WTC11 (cell line): ENCODE data around the gene MCRIP2. TPM values are rescaled to one million over a fixed set of nuclear protein-coding genes. Genes with fewer than 3 reads are reported as not detected.

Experiments used
- CDX4 ChIP-seq: fragments of 250-450 bp; sonication (Bioruptor Pico); IDR thresholded peaks from 2 replicates; pipeline ENCODE4 v1.9.0; 2021; ENCODE audit warnings: moderate library complexity, mild to moderate bottlenecking, inconsistent platforms, borderline replicate concordance
- FOXJ3 ChIP-seq: sonication (generic); formaldehyde crosslinking; IDR thresholded peaks from 2 replicates; pipeline ENCODE4 v1.9.0; 2021; ENCODE audit warnings: missing genetic modification reagents, mild to moderate bottlenecking, borderline replicate concordance
- FOXK1 ChIP-seq: sonication (generic); formaldehyde crosslinking; IDR thresholded peaks from 2 replicates; pipeline ENCODE4 v1.8.0; 2022; ENCODE audit warnings: mild to moderate bottlenecking, moderate library complexity, missing genetic modification reagents
- NFATC4 ChIP-seq: fragments of 250-450 bp; sonication (Bioruptor Pico); IDR thresholded peaks from 2 replicates; pipeline ENCODE4 v1.9.0; 2021; ENCODE audit warnings: mild to moderate bottlenecking
- TEAD1 ChIP-seq: sonication (generic); formaldehyde crosslinking; IDR thresholded peaks from 2 replicates; pipeline ENCODE4 v1.8.0; 2022; ENCODE audit warnings: mild to moderate bottlenecking, missing genetic modification reagents
- USF1 ChIP-seq: sonication (generic); formaldehyde crosslinking; IDR thresholded peaks from 2 replicates; pipeline ENCODE4 v1.8.0; 2022; ENCODE audit warnings: mild to moderate bottlenecking, missing genetic modification reagents
- ZBTB21 ChIP-seq: sonication (generic); formaldehyde crosslinking; IDR thresholded peaks from 2 replicates; pipeline ENCODE4 v1.8.1; 2023; ENCODE audit warnings: mild to moderate bottlenecking, missing genetic modification reagents, borderline replicate concordance
- ZBTB43 ChIP-seq: sonication (generic); formaldehyde crosslinking; IDR thresholded peaks from 2 replicates; pipeline ENCODE4 v1.8.1; 2023; ENCODE audit warnings: mild to moderate bottlenecking, missing genetic modification reagents
- ZNF121 ChIP-seq: sonication (generic); formaldehyde crosslinking; IDR thresholded peaks from 2 replicates; pipeline ENCODE4 v1.8.0; 2023; ENCODE audit warnings: missing genetic modification reagents
- ZNF281 ChIP-seq: sonication (generic); formaldehyde crosslinking; IDR thresholded peaks from 2 replicates; pipeline ENCODE4 v1.8.0; 2023; ENCODE audit warnings: mild to moderate bottlenecking, missing genetic modification reagents
- ZNF396 ChIP-seq: fragments of 250-450 bp; sonication (Bioruptor Pico); IDR thresholded peaks from 2 replicates; pipeline ENCODE4 v1.8.0; 2021; ENCODE audit warnings: mild to moderate bottlenecking, moderate library complexity, borderline replicate concordance
- total RNA-seq: library from RNA; stranded (reverse); gene quantifications from 3 replicates; pipeline ENCODE4 v1.2.3, GENCODE V29; 2021
- TF ChIP-seq, protein P1 (sequence below): sonication (generic); formaldehyde crosslinking; IDR thresholded peaks from 2 replicates; pipeline ENCODE4 v1.8.1; 2023; ENCODE audit warnings: mild to moderate bottlenecking, missing genetic modification reagents, moderate library complexity
- TF ChIP-seq, protein P2 (sequence below): fragments of 250-450 bp; sonication (Bioruptor Pico); conservative IDR thresholded peaks from 2 replicates; pipeline ENCODE4 v1.9.0; 2021; ENCODE audit warnings: mild to moderate bottlenecking
- TF ChIP-seq, protein P3 (sequence below): sonication (generic); formaldehyde crosslinking; IDR thresholded peaks from 2 replicates; pipeline ENCODE4 v1.8.1; 2023; ENCODE audit warnings: mild to moderate bottlenecking, moderate library complexity, missing genetic modification reagents
- TF ChIP-seq, protein P4 (sequence below): fragments of 200-600 bp; IDR thresholded peaks from 2 replicates; pipeline ENCODE4 v1.8.0; 2022; ENCODE audit warnings: antibody characterized with exemption

Gene MCRIP2
- total RNA-seq, 1 experiment from 2014 or later = 63.3 TPM

DNA sequence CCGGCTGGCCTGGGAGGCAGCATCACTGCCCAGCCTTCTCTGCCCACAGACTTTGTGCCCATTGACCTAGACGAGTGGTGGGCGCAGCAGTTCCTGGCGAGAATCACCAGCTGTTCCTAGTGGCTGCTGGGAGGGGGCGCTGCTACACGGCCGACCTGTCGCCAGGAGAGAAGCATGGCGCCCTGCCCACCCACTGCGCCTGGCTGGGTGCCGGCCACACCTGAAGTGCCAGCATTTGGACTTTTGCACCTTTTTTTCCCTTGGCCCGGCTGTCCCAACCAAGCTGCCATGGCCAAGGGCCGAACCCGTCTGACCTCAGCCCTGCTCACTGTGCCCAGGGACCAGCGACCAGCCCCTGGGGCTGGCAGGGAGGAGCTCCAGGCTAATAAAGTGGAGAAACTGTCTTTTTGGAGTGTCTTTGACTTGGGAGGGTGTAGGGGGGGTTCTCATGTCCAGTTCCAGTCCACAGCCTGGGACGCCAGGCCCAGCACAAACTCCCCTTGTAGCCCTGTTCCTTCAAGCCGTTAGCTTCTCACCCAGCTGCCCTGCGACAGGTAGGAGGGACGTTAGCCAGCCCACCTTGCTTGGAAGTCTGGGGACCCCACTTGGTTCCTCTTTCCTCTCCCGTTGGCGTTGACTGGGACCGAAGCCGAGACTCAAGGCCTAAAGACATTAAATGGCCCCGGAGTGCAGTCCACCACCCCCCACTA, 6.6 kb downstream of the MCRIP2 start (continued):
- TF ChIP-seq, protein P1, sequence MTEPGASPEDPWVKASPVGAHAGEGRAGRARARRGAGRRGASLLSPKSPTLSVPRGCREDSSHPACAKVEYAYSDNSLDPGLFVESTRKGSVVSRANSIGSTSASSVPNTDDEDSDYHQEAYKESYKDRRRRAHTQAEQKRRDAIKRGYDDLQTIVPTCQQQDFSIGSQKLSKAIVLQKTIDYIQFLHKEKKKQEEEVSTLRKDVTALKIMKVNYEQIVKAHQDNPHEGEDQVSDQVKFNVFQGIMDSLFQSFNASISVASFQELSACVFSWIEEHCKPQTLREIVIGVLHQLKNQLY (CRISPR knock-in tag) = no peak
- TF ChIP-seq, protein P2, sequence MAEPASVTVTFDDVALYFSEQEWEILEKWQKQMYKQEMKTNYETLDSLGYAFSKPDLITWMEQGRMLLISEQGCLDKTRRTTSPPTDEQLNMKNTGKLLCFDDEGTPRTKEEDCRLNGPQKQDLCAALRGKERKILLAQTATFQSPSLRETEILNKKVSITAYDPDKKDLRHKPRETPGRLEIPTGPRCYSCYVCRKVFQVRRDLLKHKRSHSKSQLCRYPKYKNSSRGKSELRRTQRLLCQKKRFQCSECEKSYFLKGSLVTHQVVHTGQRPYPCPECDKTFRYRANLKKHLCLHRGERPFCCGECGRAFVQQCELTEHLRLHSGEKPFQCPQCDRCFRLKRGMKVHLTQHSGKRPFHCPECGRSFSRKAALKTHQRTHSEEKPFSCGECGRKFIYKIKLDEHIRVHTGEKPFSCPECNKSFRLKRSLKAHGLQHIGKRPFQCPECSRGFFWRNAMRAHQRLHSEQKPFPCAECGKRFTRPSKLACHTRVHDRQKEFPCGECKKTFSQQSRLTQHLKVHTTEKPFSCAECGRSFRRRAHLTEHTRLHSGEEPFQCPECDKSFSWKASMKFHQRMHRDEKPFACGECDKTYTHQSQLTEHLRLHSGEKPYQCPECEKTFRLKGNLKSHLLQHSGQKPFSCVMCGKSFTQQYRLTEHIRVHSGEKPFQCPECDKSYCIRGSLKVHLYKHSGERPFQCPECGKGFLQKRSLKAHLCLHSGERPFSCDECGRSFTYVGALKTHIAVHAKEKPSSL (CRISPR knock-in tag) = no peak
- TF ChIP-seq ZNF121 (no peak), FOXK1 (CRISPR knock-in tag) (no peak), FOXJ3 (no peak), ZNF281 (CRISPR knock-in tag) (no peak), ZBTB21 (CRISPR knock-in tag) (no peak), ZNF396 (CRISPR knock-in tag) (no peak), USF1 (CRISPR knock-in tag) (no peak), CDX4 (no peak), TEAD1 (CRISPR knock-in tag) (no peak), ZBTB43 (0 out of 2 replicates have a peak, but pooled peaks have one; percentile 11), NFATC4 (no peak)
- TF ChIP-seq, protein P3, sequence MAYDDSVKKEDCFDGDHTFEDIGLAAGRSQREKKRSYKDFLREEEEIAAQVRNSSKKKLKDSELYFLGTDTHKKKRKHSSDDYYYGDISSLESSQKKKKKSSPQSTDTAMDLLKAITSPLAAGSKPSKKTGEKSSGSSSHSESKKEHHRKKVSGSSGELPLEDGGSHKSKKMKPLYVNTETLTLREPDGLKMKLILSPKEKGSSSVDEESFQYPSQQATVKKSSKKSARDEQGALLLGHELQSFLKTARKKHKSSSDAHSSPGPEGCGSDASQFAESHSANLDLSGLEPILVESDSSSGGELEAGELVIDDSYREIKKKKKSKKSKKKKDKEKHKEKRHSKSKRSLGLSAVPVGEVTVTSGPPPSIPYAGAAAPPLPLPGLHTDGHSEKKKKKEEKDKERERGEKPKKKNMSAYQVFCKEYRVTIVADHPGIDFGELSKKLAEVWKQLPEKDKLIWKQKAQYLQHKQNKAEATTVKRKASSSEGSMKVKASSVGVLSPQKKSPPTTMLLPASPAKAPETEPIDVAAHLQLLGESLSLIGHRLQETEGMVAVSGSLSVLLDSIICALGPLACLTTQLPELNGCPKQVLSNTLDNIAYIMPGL (CRISPR knock-in tag) = 0 out of 2 replicates have a peak, but pooled peaks have one; percentile 38
- TF ChIP-seq, protein P4, sequence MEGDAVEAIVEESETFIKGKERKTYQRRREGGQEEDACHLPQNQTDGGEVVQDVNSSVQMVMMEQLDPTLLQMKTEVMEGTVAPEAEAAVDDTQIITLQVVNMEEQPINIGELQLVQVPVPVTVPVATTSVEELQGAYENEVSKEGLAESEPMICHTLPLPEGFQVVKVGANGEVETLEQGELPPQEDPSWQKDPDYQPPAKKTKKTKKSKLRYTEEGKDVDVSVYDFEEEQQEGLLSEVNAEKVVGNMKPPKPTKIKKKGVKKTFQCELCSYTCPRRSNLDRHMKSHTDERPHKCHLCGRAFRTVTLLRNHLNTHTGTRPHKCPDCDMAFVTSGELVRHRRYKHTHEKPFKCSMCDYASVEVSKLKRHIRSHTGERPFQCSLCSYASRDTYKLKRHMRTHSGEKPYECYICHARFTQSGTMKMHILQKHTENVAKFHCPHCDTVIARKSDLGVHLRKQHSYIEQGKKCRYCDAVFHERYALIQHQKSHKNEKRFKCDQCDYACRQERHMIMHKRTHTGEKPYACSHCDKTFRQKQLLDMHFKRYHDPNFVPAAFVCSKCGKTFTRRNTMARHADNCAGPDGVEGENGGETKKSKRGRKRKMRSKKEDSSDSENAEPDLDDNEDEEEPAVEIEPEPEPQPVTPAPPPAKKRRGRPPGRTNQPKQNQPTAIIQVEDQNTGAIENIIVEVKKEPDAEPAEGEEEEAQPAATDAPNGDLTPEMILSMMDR = peak; percentile 43; the same call in 1 of the 2 replicates
